Measurements from ENCODE around the gene ANKRD55. TPM values are rescaled to one million over a fixed set of nuclear protein-coding genes. Genes with fewer than 3 reads are reported as not detected.
"Not testable (repeated sequence)": the region's sequence is repeated elsewhere in the genome, so short reads cannot be mapped to it uniquely, and the experiment has no call there.

Gene ANKRD55
- total and polyA plus RNA-seq, 10 donors = 0.42 to 9.0 (median 2.3) TPM

- Histone ChIP-seq H3K27me3 (replicated peaks in 1 of 7) (no peaks in the 10 kb centered on the region), H3K4me1 (no peaks in the 10 kb centered on the region), H3K36me3 (no peaks in the 10 kb centered on the region), H3K27ac (no peak overlapping the region), H3K9me3 (peaks cover 0 to 28% (median 17%) of the 10 kb centered on the region in 8 donors), H3K4me3 (no peak overlapping the region)
- intact Hi-C loops (cut with DNase I; ENCODE audit: low total_unique reads) = no loop called here
- TF ChIP-seq CTCF (IDR thresholded peaks at IDR 0.05 in 8 of 11, conservative IDR thresholded peaks at IDR 0.05 in 3 of 11) (no peak), POLR2A (IDR thresholded peaks at IDR 0.05) (no peak), POLR2AphosphoS5 (IDR thresholded peaks at IDR 0.05) (no peak)
- DNase-seq = no peak
Measured at GRCh38 chr5:56244627-56245026, 11.5 kb upstream of the ANKRD55 start.

- H3K27ac ChIP-seq; DNase-seq; intact Hi-C loops (cut with DNase I; ENCODE audit: low total_unique reads); H3K27me3 ChIP-seq (replicated peaks in 1 of 7); H3K4me1 ChIP-seq; H3K4me3 ChIP-seq; H3K36me3 ChIP-seq: not testable (repeated sequence)
- peaks cover 0 to 34% (median 24%) of the 10 kb centered on the region in 8 donors for H3K9me3 ChIP-seq
- 81 to 100% (median 92%) methylated on average over 1 of the region's 1 CpG for WGBS, 5 donors
Measured at GRCh38 chr5:56242271-56242670, 9.1 kb upstream of the ANKRD55 start.

DNA sequence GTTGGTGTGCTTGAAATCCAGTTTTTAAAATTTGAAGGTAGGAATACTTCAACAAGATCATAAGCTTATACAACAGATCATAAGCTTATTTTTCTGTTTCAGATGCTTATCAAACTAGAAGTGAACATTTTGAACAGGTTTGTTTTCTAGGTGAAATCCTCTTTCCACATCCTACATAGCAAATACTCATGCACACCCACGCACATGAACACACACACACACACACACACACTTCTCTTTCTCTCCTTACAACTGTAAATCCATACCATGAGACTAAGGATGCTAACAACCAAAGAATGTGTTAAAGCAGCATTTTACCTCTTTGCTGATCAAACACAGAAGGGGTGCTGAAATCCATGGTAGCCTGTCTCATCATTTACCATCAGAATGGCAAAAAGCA lies 592 bp downstream of the ANKRD55 start:
- TF ChIP-seq CTCF (IDR thresholded peaks at IDR 0.05 in 8 of 11, conservative IDR thresholded peaks at IDR 0.05 in 3 of 11) (no peak), POLR2A (IDR thresholded peaks at IDR 0.05) (no peak), POLR2AphosphoS5 (IDR thresholded peaks at IDR 0.05) (no peak)
- WGBS, 5 donors = 70 to 86% (median 84%) methylated on average over 1 of the region's 1 CpG
- intact Hi-C loops (cut with DNase I; ENCODE audit: low total_unique reads) = no loop called here
- Histone ChIP-seq H3K27ac (no peak overlapping the region), H3K9me3 (no peaks in the 10 kb centered on the region), H3K4me1 (no peaks in the 10 kb centered on the region), H3K36me3 (no peaks in the 10 kb centered on the region), H3K4me3 (no peak overlapping the region), H3K27me3 (replicated peaks in 1 of 7) (no peaks in the 10 kb centered on the region)
- no peak for DNase-seq

DNA sequence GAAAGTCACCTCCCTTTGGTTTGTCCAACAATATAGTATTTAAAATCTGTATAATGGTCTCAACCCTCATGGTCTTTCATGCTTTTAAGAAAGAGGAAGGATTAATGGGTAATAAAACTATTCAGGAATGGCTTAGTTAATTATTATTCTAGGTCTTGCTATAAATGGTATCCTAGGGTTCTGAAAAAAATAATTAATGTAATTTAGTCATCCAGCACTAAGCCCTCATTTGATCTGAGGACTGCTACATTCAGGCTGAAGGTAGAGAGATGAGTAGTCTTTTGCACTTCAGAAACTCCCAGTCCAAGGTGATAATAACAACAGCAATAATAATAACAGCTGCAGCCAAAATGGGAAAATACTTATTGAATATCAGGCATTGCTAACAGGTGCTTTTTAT lies 2.6 kb downstream of the ANKRD55 start:
- intact Hi-C loops (cut with DNase I; ENCODE audit: low total_unique reads) = no loop called here
- Histone ChIP-seq H3K36me3 (no peaks in the 10 kb centered on the region), H3K9me3 (no peaks in the 10 kb centered on the region), H3K4me1 (no peaks in the 10 kb centered on the region), H3K4me3 (no peak overlapping the region), H3K27ac (no peak overlapping the region), H3K27me3 (replicated peaks in 1 of 7) (no peaks in the 10 kb centered on the region)
- no peak for DNase-seq
- TF ChIP-seq POLR2A (IDR thresholded peaks at IDR 0.05) (no peak), POLR2AphosphoS5 (IDR thresholded peaks at IDR 0.05) (no peak), CTCF (IDR thresholded peaks at IDR 0.05 in 8 of 11, conservative IDR thresholded peaks at IDR 0.05 in 3 of 11) (no peak)

GRCh38 chr5:56229111-56229510 lies 4.0 kb downstream of the ANKRD55 start:
- TF ChIP-seq POLR2A (IDR thresholded peaks at IDR 0.05) (no peak), CTCF (IDR thresholded peaks at IDR 0.05 in 8 of 11, conservative IDR thresholded peaks at IDR 0.05 in 3 of 11) (no peak), POLR2AphosphoS5 (IDR thresholded peaks at IDR 0.05) (no peak)

More at GRCh38 chr5:56229111-56229510, 4.0 kb downstream of the ANKRD55 start:
- Histone ChIP-seq H3K4me1 (no peaks in the 10 kb centered on the region), H3K27me3 (replicated peaks in 1 of 7) (no peaks in the 10 kb centered on the region), H3K27ac (no peak overlapping the region), H3K9me3 (no peaks in the 10 kb centered on the region), H3K36me3 (no peaks in the 10 kb centered on the region), H3K4me3 (no peak overlapping the region)
- intact Hi-C loops (cut with DNase I; ENCODE audit: low total_unique reads) = no loop called here
- 69 to 78% (median 71%) methylated on average over 7 of the region's 7 CpGs for WGBS, 5 donors
- DNase-seq = no peak
